ENCODE results near the gene TSHZ2. TPM values are rescaled to one million over a fixed set of nuclear protein-coding genes. Genes with fewer than 3 reads are reported as not detected.
"Not testable (repeated sequence)": the region's sequence is repeated elsewhere in the genome, so short reads cannot be mapped to it uniquely, and the experiment has no call there.

TSHZ2 gene
- total RNA-seq, 1 experiment from 2014 or later = 4.1 TPM

DNA sequence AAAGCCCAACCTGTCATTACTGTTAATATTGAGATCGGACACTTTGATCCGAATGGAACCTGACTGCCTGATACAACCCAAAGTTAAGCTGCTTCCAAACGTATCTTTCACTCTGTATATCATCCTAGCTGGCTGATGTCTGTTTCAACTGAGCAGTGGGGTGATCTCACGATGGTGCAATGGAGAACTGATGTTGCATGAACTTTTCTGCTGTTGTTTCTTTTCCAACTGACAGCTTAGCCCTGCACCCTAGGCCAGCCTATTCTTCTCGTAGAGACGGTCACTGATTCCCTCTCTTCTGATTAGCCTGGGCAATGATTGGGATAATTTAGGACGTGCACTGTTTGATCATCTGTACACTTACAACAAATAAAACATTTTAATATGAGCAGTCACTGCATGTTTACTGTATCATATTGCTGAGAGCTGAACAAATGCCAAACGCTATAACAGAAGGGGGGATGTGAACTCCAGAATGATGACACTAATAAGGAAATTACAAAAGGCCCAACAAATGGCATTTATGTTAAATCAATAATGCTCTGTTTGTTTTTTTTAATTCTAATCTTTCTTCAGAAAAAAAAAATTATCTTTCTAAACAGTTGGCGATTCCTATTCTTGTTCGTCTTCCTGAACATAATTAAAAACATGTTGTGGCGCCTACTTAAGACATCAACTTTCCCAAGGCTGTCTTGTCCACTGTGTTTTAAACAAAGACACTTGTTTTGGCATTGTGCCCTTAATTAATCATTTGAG, 436.7 kb downstream of the TSHZ2 start:
- no peak for DNase-seq (ENCODE audit: low read depth)
- in situ Hi-C loops (cut with HindIII; ENCODE audit: low pct_unique_long_range_greater_than_20kb, low sequenced_read_pairs) = no loop called here

DNA sequence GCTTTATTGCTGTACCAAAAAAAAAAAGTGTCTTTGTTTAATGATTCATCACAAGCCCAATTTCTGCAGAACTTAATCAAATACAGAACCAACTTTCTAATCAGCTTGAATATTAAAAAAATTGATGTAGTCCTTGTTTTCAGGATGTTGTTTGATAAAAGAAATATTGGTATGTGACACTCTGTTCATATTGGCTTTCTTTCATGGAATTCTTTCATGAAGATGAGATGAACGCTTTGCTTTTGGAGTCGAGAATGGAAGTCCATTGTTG, 437.2 kb downstream of the TSHZ2 start:
- in situ Hi-C loops (cut with HindIII; ENCODE audit: low pct_unique_long_range_greater_than_20kb, low sequenced_read_pairs) = no loop called here
- no peak for DNase-seq (ENCODE audit: low read depth)

DNA sequence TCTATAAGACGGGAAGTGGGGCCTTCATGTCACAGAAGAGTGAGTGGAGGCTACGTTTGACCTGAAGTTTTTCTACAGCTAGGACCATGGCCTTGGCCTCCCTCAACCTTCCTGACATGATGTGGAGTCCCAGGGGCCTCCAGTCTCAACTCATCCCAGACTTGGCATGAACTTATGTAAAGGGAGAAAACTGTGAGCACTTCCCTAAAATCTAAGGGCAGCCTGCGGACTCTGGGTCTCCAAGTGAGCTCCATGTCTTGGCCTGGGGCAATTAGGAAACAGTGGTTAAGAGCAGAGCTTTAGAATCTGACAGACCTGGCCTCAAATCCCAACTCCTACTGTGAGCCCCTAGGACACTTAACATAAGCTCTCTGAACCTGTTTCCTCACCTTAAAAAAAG, 439.0 kb downstream of the TSHZ2 start:
- no peak for DNase-seq (ENCODE audit: low read depth)
- in situ Hi-C loops (cut with HindIII; ENCODE audit: low pct_unique_long_range_greater_than_20kb, low sequenced_read_pairs) = no loop called here

DNA sequence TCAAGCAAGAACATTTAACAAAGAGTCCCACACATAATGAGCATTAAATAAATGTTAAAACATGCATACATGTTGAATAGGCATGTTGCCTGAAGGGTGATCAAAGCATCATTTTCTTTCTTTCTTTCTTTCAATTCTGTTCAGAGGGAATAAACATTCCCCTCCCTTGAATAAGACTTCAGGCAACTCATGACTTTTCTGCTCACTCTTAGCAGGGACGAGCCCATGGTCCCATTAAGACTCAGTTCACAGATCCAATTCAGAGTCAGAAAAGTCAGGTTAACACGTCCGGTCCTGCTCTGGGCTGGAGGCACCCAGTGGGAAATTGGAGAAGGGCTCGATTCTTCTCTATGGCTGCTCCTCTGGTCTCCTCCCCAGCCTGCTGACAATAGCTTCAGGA, 439.7 kb downstream of the TSHZ2 start:
- DNase-seq (ENCODE audit: low read depth) = no peak
- in situ Hi-C loops (cut with HindIII; ENCODE audit: low pct_unique_long_range_greater_than_20kb, low sequenced_read_pairs) = no loop called here

DNA sequence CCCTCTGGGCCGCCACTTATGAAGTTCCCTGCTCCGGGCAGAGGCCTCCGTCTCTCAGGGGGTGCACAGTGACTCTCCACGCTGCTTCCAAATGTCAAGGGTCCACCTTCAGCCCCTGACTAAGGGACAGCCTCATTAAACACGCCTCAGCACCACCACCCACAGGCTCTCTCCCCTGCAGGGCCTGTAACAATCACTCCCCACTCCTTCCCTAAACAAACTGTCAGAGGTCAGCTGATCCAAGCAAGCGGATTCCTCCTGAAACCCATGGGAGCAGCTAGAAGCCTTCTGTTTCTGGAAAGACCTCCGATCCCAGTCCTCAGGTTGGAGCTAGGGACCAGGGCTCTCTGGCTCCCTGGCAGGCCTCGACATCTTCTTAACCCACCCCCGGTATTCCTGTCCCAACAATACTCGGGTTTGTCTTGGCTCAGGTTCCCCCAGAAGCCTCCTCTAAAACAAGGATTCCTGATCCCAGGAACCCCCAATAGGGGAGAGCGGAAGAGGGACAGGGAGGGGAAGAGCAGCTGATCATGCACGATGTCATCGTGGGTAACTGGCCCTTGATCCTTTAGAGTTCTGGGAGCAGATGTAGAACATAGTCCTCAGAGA, 440.5 kb downstream of the TSHZ2 start:
- in situ Hi-C loops (cut with HindIII; ENCODE audit: low pct_unique_long_range_greater_than_20kb, low sequenced_read_pairs) = no loop called here
- no peak for DNase-seq (ENCODE audit: low read depth)

DNA sequence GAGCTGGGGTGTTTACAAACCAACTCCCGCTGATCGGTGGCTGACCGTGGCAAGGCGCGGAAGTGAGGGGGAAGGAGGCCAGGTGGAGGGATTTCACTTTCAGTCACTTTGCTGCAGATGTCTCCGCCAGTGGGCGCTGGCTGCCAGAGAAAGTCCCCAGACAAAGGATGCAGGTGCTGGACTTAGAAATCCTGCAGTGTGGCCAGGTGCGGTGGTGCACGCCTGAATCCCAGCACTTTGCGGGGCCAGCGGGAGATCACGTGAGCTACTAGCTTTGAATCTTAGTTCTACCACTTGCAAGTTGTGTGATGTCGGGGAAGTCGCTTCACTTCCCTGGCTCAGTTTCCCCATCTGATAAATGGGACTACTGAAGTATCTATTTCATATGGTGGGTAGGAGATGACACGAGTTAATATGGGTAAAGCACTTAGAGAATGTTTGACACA, 441.1 kb downstream of the TSHZ2 start:
- DNase-seq (ENCODE audit: low read depth) = no peak
- in situ Hi-C loops (cut with HindIII; ENCODE audit: low pct_unique_long_range_greater_than_20kb, low sequenced_read_pairs) = no loop called here

DNA sequence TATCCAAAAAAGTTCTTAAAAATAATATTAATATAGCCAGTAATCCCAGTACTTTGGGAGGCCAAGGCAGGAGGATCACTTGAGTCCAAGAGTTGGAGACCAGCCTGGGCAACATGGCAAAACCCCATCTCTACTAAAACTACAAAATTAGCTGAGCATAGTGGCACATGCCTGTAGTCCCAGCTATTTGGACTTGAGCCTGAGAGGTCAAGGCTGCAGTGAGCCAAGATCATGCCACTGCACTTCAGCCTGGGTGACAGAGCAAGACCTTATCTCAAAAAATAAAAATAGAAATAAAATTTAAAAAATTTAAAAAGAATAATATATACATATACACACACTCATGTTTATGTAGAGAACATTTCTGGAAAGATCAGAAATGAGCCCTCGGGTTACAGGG, 441.7 kb downstream of the TSHZ2 start:
- in situ Hi-C loops (cut with HindIII; ENCODE audit: low pct_unique_long_range_greater_than_20kb, low sequenced_read_pairs); DNase-seq (ENCODE audit: low read depth): not testable (repeated sequence)

DNA sequence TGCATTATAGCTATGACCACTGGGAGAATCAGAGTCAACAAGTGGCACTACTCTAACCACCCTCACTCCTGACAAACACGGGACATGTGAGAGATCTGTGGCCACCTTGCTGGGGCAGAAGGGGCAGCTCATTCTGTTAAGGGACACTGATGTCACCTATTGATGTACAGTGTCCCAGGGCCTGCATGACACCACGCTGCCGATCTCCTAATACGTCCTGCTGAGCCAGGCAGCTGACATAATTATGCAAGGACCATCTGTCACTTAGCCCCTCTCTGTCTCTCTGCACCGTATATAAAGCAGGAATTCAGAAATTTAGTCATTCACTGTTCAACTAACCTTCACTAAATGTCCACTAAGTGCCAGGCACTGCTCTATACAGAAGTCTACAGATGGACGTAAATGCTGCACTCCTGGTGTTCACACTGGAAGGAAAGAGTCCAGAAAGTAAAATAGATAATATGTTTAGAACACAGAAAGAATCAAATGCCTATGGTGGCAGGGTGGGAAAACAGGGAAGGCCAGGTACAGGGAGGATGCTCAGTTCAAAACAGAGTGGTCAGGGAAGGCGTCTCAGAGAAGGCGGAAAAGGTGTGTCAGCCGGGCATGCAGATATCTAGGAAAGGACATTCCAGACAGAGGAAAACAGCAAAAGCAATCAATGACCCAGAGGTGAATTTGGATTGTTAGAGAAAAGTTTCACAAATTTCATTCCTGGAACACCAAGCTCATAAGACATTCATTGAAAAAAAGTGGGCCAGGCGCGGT, 447.7 kb downstream of the TSHZ2 start:
- in situ Hi-C loops (cut with HindIII; ENCODE audit: low pct_unique_long_range_greater_than_20kb, low sequenced_read_pairs) = no loop called here
- DNase-seq (ENCODE audit: low read depth) = no peak

DNA sequence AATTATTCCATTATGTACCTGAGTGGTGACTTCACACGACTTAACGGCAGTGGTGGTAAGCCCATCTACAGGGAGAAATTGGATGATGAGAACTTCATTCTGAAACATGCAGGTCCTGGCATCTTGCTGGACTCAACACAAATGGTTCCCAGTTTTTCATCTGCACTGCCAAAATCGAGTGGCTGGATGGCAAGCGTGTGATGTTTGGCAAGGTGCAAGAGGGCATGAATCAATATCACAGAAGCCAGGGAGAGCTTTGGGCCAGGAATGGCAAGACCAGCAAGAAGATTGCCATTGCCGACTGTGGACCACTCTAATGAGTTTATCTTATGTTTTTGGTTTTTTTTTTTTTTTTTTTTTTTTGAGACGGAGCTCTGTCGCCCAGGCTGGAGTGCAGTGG, 449.2 kb downstream of the TSHZ2 start:
- DNase-seq (ENCODE audit: low read depth) = no peak
- in situ Hi-C loops (cut with HindIII; ENCODE audit: low pct_unique_long_range_greater_than_20kb, low sequenced_read_pairs) = no loop called here

DNA sequence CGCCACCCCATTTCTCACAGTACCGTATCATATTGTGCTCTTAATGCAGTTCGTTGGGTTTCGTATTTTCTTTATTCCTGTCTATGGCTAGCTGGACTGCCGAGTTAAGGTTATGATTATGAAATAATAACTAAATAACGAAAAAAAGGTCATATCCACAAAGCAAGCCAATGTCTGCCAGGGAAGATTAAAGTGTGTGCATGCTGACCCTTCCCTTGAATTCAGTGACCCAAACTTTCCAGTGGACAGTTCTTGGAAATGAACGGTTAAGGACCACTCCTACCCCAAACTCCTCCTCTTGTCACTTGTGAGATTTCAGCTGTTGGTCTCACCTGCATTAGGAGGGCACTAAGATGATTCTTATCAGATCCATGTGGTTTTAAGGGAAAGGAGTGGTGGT, 449.9 kb downstream of the TSHZ2 start:
- in situ Hi-C loops (cut with HindIII; ENCODE audit: low pct_unique_long_range_greater_than_20kb, low sequenced_read_pairs) = no loop called here
- DNase-seq (ENCODE audit: low read depth) = no peak

DNA sequence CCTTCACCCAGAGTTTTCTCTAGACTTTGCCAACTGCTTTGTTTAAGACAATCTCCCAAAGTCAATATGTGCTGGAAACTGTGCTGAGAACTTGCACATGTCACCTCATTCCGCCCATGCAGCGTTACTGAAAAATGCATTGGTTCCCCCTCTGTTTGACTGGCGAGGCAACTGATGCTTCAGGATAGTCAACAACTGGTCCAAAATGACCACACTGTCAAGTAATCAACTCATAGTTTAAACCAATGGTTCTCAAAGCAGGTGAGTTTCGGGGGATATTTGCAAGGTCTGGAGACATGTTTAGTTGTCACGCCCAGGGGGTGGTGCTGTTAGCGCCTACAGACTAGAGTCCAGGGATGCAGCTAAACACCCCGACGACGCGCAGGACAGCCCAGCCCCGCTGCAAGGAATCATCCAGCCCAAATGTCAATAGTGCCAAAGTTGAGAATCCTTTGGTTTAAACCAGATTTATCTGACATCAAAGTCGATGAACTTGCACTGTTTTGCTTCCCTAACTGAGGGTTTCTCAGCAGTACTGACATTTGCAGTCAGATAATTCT, 451.5 kb downstream of the TSHZ2 start:
- in situ Hi-C loops (cut with HindIII; ENCODE audit: low pct_unique_long_range_greater_than_20kb, low sequenced_read_pairs) = no loop called here
- DNase-seq (ENCODE audit: low read depth) = no peak

DNA sequence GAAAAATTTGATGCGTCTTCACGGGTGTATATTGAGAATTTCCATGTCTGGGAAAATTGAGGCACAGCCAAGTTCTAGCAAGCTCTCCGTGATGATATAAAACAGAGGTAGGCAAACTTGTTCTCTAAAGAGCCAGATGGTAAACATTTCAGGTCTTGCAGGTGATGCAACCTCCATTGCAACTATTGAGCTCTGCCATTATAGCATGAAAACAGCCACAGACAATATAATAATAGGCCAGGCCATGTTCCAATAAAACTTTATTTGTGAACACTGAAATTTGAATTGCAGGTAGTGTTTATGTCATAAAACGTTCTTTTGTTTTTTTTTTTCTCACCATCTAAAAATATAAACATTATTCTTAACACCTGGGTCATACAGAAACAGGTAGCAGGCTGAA, 453.3 kb downstream of the TSHZ2 start:
- in situ Hi-C loops (cut with HindIII; ENCODE audit: low pct_unique_long_range_greater_than_20kb, low sequenced_read_pairs) = no loop called here
- DNase-seq (ENCODE audit: low read depth) = no peak

DNA sequence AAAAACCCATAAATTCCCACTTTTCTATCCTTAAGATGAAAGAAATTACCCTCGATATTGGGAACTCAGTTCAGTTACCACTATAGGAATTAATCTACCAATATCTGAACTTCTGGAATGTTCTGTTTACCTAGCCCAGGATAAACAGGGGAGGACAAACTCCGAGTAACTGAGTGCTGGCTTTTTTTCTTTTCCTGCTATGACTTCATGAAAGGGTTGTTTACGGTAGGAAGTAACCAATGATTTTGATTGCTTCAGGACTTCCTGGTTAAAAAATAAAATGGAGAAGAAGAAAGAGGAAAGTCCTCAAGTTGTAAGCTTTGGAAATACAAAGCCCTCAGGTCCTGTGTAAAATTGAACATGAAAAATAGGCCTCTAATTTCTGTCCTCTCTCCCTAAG, 453.8 kb downstream of the TSHZ2 start:
- no peak for DNase-seq (ENCODE audit: low read depth)
- in situ Hi-C loops (cut with HindIII; ENCODE audit: low pct_unique_long_range_greater_than_20kb, low sequenced_read_pairs) = no loop called here

DNA sequence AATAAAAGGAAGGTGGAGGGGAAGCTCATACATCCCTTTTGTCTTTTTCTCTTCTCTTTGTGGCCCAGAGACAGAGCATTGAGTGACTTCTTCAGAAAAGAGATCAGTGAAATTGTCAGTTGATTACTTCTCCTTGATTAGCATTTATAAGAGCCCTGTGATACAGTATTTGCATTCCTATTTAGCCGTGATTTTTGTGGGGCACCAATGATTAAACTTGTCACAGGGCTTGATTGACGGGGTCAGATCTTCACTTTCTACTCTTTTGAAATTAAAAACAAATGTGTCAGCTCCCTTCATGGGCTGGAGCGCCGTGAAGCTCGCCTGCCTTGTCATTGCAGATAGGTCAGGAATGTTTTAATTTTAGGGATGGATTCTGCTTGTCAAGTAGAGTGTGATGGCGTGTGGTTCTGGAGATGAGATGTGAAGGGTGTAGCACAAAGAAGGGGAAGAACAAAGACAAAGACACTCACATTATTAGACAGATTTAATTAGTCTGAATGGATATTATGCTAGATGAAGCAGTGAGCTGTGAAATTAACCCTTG, 454.7 kb downstream of the TSHZ2 start:
- DNase-seq (ENCODE audit: low read depth) = no peak
- in situ Hi-C loops (cut with HindIII; ENCODE audit: low pct_unique_long_range_greater_than_20kb, low sequenced_read_pairs) = no loop called here

DNA sequence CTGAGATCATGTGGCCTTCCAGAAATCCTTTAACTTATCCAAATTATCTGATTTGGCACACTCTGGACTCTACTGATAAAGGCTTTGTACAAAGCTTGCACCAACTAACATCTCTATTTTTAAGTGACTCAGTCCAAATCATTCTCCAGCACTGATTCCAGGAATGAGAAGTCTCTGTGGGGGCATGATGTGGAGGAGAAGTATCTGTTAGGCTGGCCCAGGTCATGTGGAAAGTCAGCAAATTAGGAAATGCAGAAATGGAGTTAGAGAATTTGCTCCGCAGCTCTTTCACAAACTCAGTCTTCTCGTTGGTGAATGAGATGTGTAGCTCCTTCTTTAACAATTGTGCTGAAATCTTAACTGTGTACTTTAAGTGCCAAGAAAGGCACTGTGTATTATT, 455.8 kb downstream of the TSHZ2 start:
- in situ Hi-C loops (cut with HindIII; ENCODE audit: low pct_unique_long_range_greater_than_20kb, low sequenced_read_pairs) = no loop called here
- no peak for DNase-seq (ENCODE audit: low read depth)

DNA sequence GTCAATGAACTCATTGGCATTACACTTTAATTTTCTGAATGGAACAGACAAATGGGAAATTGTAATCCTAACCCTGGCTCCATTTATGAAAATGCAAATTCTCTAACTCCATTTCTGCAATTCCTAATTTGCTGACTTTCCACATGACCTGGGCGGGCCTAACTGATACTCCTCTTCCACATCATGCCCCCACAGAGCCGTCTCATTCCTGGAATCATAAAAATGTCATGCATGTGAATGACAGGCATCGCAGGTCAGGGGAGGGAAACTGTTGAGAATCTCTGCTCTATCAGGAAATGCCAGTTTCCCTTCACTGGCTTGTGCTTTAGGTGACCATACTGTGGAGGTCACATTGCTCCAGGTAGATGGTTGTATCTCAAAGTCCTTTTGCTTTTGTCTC, 456.4 kb downstream of the TSHZ2 start:
- in situ Hi-C loops (cut with HindIII; ENCODE audit: low pct_unique_long_range_greater_than_20kb, low sequenced_read_pairs) = no loop called here
- no peak for DNase-seq (ENCODE audit: low read depth)

DNA sequence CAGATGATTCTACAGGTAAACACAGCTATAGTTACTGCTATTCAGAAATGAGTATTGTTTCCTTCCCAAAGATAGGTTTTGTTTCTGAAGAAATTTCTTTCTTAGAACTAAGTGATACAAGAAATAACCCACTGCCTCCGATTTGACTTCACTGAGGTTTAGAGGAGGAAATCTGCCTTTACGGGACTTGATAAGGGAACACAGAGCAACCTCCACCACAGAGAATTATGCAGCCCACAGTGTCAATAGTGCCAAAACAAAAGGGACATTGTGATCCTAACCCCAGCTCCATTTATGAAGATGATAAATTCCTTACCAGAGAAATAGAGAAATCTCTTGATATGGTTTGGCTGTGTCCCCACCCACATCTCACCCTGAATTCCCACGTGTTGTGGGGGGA, 456.8 kb downstream of the TSHZ2 start:
- in situ Hi-C loops (cut with HindIII; ENCODE audit: low pct_unique_long_range_greater_than_20kb, low sequenced_read_pairs) = no loop called here
- DNase-seq (ENCODE audit: low read depth) = no peak

DNA sequence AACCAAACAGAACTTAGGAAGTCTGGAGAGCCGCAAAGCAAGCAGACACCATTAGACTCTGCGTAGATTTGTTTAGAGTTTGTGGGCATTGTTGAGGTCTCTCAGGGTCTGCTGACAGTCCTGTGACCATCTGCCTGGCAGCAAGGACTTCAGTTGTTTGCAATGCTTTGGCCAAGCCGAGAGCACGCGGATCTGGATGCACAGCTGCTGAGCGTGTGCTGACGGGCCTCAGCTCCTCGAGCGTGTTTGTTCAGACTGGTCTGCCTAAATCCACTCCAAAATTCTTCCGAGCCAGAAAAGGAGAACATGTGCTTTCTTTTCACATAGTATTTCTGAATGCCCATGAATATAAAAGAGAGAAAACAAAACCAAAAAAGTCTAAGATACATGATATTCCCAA, 462.5 kb downstream of the TSHZ2 start:
- in situ Hi-C loops (cut with HindIII; ENCODE audit: low pct_unique_long_range_greater_than_20kb, low sequenced_read_pairs) = no loop called here
- DNase-seq (ENCODE audit: low read depth) = no peak

DNA sequence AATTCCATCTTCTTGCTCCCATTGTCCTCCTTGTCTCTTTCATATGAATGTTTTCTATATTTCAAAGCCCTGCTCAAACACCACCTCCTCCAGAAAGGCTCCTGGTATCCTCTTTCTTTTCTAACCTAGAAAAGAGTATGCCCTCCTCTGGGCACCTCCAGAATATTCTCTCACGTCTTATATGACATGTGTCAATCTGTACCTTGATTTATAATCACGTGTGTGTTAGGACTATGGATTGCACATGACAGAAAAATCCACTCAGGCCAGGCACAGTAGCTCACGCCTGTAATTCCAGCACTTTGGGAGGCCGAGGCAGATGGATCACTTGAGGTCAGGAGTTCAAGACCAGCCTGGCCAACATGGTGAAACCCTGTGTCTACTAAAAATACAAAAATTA, 464.8 kb downstream of the TSHZ2 start:
- DNase-seq (ENCODE audit: low read depth); in situ Hi-C loops (cut with HindIII; ENCODE audit: low pct_unique_long_range_greater_than_20kb, low sequenced_read_pairs): not testable (repeated sequence)

Data from Caki2 (cell line).